Loucy (cell line): ENCODE data around the gene EPB41L2.

Source experiments
- EZH2phosphoT487 ChIP-seq: fragments of 200-600 bp; IDR thresholded peaks from 2 replicates; pipeline ENCODE4 v1.6.1; 2018; ENCODE audit warnings: antibody characterized with exemption, mild to moderate bottlenecking, moderate library complexity, borderline replicate concordance
- TF ChIP-seq, protein P1 (sequence below): fragments of 200-600 bp; sonication (generic); conservative IDR thresholded peaks from 2 replicates; pipeline ENCODE4 v1.5.1; 2014; ENCODE audit warnings: mild to moderate bottlenecking, antibody characterized with exemption, low read length

- TF ChIP-seq, protein P1, sequence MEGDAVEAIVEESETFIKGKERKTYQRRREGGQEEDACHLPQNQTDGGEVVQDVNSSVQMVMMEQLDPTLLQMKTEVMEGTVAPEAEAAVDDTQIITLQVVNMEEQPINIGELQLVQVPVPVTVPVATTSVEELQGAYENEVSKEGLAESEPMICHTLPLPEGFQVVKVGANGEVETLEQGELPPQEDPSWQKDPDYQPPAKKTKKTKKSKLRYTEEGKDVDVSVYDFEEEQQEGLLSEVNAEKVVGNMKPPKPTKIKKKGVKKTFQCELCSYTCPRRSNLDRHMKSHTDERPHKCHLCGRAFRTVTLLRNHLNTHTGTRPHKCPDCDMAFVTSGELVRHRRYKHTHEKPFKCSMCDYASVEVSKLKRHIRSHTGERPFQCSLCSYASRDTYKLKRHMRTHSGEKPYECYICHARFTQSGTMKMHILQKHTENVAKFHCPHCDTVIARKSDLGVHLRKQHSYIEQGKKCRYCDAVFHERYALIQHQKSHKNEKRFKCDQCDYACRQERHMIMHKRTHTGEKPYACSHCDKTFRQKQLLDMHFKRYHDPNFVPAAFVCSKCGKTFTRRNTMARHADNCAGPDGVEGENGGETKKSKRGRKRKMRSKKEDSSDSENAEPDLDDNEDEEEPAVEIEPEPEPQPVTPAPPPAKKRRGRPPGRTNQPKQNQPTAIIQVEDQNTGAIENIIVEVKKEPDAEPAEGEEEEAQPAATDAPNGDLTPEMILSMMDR = no peak
- TF ChIP-seq EZH2phosphoT487 = no peak
Measured at GRCh38 chr6:130827247-130828149, 235.5 kb downstream of the EPB41L2 start, which contains the start of gene SMLR1.
